Measurements from ENCODE around the gene TMPRSS2. TPM values are rescaled to one million over a fixed set of nuclear protein-coding genes. Genes with fewer than 3 reads are reported as not detected.
A peak's percentile ranks its signal among the peaks of the same experiment; 100 is the strongest.

The TMPRSS2 gene
- total RNA-seq, 4 donors from 2014 or later, result 14.2 to 47.3 (median 15.6) TPM

DNA sequence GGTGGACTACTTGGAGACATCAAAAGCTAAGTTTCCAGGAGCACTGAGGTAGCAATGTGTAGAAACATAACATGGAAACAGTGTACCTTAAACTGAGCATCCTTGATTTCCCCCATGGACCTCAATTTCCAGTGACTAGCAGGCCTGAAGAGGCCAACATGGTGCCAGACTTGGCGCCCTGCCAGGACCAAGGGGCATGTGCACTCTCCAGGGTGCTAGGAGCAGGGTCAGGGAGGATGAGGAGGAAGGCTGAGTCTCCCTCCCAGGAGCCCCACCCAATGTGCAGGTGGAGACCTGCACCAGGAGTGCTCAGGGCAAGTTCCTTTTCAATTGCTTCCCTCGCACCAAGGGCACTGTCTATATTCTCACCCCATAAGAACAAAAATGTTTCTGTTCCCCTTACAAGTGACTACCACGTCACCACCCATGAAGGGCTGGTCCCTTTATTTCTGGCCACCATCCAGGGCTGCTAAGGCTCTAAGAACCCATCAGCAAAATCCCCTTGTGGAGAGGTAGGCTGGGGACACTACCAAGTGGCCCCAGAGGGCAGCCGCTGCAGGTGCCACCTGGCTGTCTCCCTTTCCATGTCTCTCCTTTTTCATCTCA is 42.7 kb downstream of the TMPRSS2 start:
- peaks cover 0 to 15% of the 10 kb centered on the region in 2 donors for H3K36me3 ChIP-seq
- peaks cover 45 to 50% of the 10 kb centered on the region in 2 donors for H3K4me1 ChIP-seq
- no peaks in the 10 kb centered on the region for H3K27me3 ChIP-seq
- H3K27ac ChIP-seq, result peak overlapping the region; percentile 75 to 92 (median 80)
- 87 to 90% methylated on average over 4 of the region's 4 CpGs for WGBS, 2 donors
- intact Hi-C loops (cut with DNase I), result no loop called here
- H3K9me3 ChIP-seq, result no peaks in the 10 kb centered on the region
- TF ChIP-seq CTCF (IDR thresholded peaks at IDR 0.05) (no peak), POLR2A (IDR thresholded peaks at IDR 0.05) (no peak)
- no peak for DNase-seq
- H3K4me3 ChIP-seq (replicated peaks in 1 of 3), result no peak overlapping the region

- peak; percentile 81 to 87 for DNase-seq
- Histone ChIP-seq H3K4me3 (replicated peaks in 1 of 3) (no peak overlapping the region), H3K36me3 (peaks cover 4 to 15% of the 10 kb centered on the region in 2 donors), H3K27ac (peak overlapping the region in 2 of 3 donors; percentile 42 to 70), H3K27me3 (no peaks in the 10 kb centered on the region), H3K9me3 (no peaks in the 10 kb centered on the region), H3K4me1 (peaks cover 18 to 25% of the 10 kb centered on the region in 2 donors)
- intact Hi-C loops (cut with DNase I), result loop anchor here (5.0 kb wide), 1 partner anchor 179 kb away; no protein-coding TSS in a partner anchor
- TF ChIP-seq CTCF (IDR thresholded peaks at IDR 0.05), result peak; percentile 40 to 85 (median 82)
- no peak for TF ChIP-seq POLR2A (IDR thresholded peaks at IDR 0.05)
- WGBS, 2 donors, result 31 to 33% methylated on average over 13 to 15 of the region's 17 CpGs
Observed at GRCh38 chr21:41460578-41461527, 47.1 kb downstream of the TMPRSS2 start.

DNA sequence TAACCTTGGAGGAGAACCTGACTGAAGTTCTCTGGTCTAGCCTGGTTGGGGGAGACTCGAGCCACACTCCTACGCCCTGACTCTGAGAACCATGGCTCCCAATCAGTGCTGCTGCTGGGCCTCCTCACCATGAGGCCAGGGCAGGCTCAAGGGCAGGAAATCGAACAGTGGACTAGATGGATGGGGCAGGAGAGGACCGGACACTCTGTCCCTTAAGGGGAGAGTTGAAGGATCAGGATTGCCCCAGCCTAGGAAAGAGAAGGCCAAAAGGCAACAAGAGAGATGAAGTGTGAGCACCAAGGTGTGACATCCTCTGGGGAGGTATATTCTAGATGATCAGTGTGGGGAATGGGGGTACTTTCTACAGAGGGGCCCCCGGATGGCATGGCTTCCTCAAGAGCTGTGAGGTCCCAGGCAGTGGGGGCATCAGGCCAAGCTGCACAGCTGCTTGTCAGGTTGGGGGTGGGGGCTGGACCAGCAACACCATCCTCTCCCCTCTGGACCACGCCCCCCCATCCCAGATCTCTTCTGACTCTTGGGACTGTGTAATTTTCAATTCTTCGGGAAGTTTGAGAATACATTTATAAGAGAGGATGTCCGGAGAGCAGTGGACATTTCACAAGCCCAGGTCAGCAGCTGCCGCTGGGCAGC is 47.9 kb downstream of the TMPRSS2 start:
- no peak for DNase-seq
- H3K27ac ChIP-seq, result no peak overlapping the region
- H3K36me3 ChIP-seq, result peaks cover 4 to 15% of the 10 kb centered on the region in 2 donors
- WGBS, 2 donors, result 85 to 88% methylated on average over 9 of the region's 9 CpGs
- no peaks in the 10 kb centered on the region for H3K27me3 ChIP-seq
- no peak overlapping the region for H3K4me3 ChIP-seq (replicated peaks in 1 of 3)
- intact Hi-C loops (cut with DNase I), result loop anchor here (5.0 to 10.0 kb wide), 2 partner anchors 85 to 178 kb away; no protein-coding TSS in a partner anchor
- H3K9me3 ChIP-seq, result no peaks in the 10 kb centered on the region
- peaks cover 12 to 20% of the 10 kb centered on the region in 2 donors for H3K4me1 ChIP-seq
- TF ChIP-seq POLR2A (IDR thresholded peaks at IDR 0.05) (no peak), CTCF (IDR thresholded peaks at IDR 0.05) (no peak)

- peaks cover 4 to 7% of the 10 kb centered on the region in 2 donors for H3K36me3 ChIP-seq
- DNase-seq, result no peak
- no peaks in the 10 kb centered on the region for H3K27me3 ChIP-seq
- H3K4me1 ChIP-seq, result peaks cover 12 to 20% of the 10 kb centered on the region in 2 donors
- WGBS, 2 donors, result 92 to 95% methylated on average over 22 of the region's 22 CpGs
- H3K27ac ChIP-seq, result no peak overlapping the region
- no peak for TF ChIP-seq CTCF (IDR thresholded peaks at IDR 0.05)
- no peak for TF ChIP-seq POLR2A (IDR thresholded peaks at IDR 0.05)
- H3K4me3 ChIP-seq (replicated peaks in 1 of 3), result no peak overlapping the region
- no peaks in the 10 kb centered on the region for H3K9me3 ChIP-seq
- intact Hi-C loops (cut with DNase I), result loop anchor here (10.0 kb wide), 1 partner anchor 84 kb away; no protein-coding TSS in a partner anchor
Observed at GRCh38 chr21:41458559-41458958, 49.4 kb downstream of the TMPRSS2 start.

All from thyroid gland (tissue), 4 donors.